Astrocyte (in vitro differentiated cells and primary cell): ENCODE results near the gene EPB41. TPM values are rescaled to one million over a fixed set of nuclear protein-coding genes. Genes with fewer than 3 reads are reported as not detected.
A peak's percentile ranks its signal among the peaks of the same experiment; 100 is the strongest.

Experiments
- DNase-seq: peaks from one replicate; pipeline ENCODE4 v3.0.0-alpha.2; 2010; ENCODE audit warnings: low read depth
- FAIRE-seq: peaks from 2 replicates; lab custom pipeline; 2011; peaks lifted over from hg19 to GRCh38; lab: Jason Lieb, UNC
- H2AFZ ChIP-seq: 2 replicates; pipeline ENCODE4 v1.6.0; 2012; ENCODE audit warnings: low read depth, low read length, inconsistent platforms
- H3K27ac ChIP-seq: 2 replicates; pipeline ENCODE4 v1.5.1; 2011; ENCODE audit warnings: low read depth, low read length, inconsistent platforms
- H3K27me3 ChIP-seq: 2 replicates; pipeline ENCODE4 v1.6.0; 2011; ENCODE audit warnings: low read length, inconsistent platforms; ENCODE audit not compliant: insufficient read depth
- H3K36me3 ChIP-seq: 2 replicates; pipeline ENCODE4 v1.5.1; 2011; ENCODE audit warnings: low read length, inconsistent platforms; ENCODE audit not compliant: insufficient read depth
- H3K4me1 ChIP-seq: 2 replicates; pipeline ENCODE4 v1.5.1; 2011; ENCODE audit warnings: low read length, inconsistent platforms; ENCODE audit not compliant: insufficient read depth
- H3K4me2 ChIP-seq: 2 replicates; pipeline ENCODE4 v1.6.0; 2012; ENCODE audit warnings: low read length, inconsistent platforms
- H3K4me3 ChIP-seq: 2 replicates; pipeline ENCODE4 v1.5.1; 2011; ENCODE audit warnings: low read depth, mild to moderate bottlenecking, low read length, inconsistent platforms; ENCODE audit not compliant: insufficient read depth
- H3K79me2 ChIP-seq: 2 replicates; pipeline ENCODE4 v1.6.0; 2012; ENCODE audit warnings: mild to moderate bottlenecking, low read length, inconsistent platforms; ENCODE audit not compliant: insufficient read depth
- H3K9ac ChIP-seq: 2 replicates; pipeline ENCODE4 v1.6.0; 2012; ENCODE audit warnings: mild to moderate bottlenecking, low read length, inconsistent platforms
- H3K9me3 ChIP-seq: 2 replicates; pipeline ENCODE4 v1.5.1; 2012; ENCODE audit warnings: low read depth, mild to moderate bottlenecking, low read length, inconsistent platforms; ENCODE audit not compliant: insufficient read depth
- H4K20me1 ChIP-seq: 2 replicates; pipeline ENCODE4 v1.6.0; 2012; ENCODE audit warnings: low read length, inconsistent platforms; ENCODE audit not compliant: insufficient read depth
- H3K27ac Mint-ChIP-seq: one replicate; pipeline ENCODE4 v1.8.0; 2021; ENCODE audit warnings: mild to moderate bottlenecking, mixed read lengths; ENCODE audit not compliant: unreplicated experiment
- H3K27me3 Mint-ChIP-seq: one replicate; pipeline ENCODE4 v1.8.0; 2021; ENCODE audit warnings: low read depth, mixed read lengths; ENCODE audit not compliant: unreplicated experiment
- H3K36me3 Mint-ChIP-seq: one replicate; pipeline ENCODE4 v1.8.0; 2021; ENCODE audit warnings: low read depth, mixed read lengths; ENCODE audit not compliant: unreplicated experiment
- H3K4me1 Mint-ChIP-seq: one replicate; pipeline ENCODE4 v1.8.0; 2021; ENCODE audit warnings: low read depth, mixed read lengths; ENCODE audit not compliant: unreplicated experiment
- H3K4me3 Mint-ChIP-seq: one replicate; pipeline ENCODE4 v1.8.0; 2021; ENCODE audit warnings: mild to moderate bottlenecking, moderate library complexity, mixed read lengths; ENCODE audit not compliant: unreplicated experiment
- H3K9me3 Mint-ChIP-seq: one replicate; pipeline ENCODE4 v1.8.0; 2021; ENCODE audit warnings: mild to moderate bottlenecking, mixed read lengths; ENCODE audit not compliant: unreplicated experiment
- EZH2 ChIP-seq: IDR thresholded peaks from 2 replicates; pipeline ENCODE4 v1.6.1; 2012; ENCODE audit warnings: mild to moderate bottlenecking, low read length, inconsistent platforms; ENCODE audit not compliant: insufficient read depth
- total RNA-seq: library from RNA; stranded (reverse); gene quantifications from 2 replicates; pipeline ENCODE4 v1.2.1, GENCODE V29; 2021
- TF ChIP-seq, protein P1 (sequence below): IDR thresholded peaks from 2 replicates; pipeline ENCODE4 v1.5.1; 2011; ENCODE audit warnings: low read depth, mild to moderate bottlenecking, inconsistent platforms, low read length, moderate library complexity; ENCODE audit not compliant: insufficient read depth

Gene EPB41
- total RNA-seq, 1 donor from 2014 or later, result 13.9 TPM

DNA sequence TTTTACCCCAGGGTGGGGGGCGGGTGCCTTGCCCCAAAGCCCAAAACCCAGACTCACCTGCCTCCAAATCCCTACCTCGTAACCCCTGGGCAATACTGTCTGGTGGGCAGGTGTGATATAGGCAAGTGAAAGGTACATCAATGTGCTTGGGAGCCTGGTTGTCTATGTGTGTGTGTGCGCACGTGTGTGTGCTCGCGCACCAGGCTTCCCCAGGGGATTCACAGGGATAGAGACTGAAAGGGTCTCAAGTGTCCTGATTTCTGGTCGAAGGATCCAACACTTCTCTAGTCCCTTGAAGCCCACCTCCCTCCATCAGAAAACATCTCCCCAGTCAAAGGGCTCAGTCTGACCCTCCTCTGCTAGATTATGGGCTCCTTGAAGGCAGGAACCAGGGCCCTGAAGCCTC is 28.9 kb upstream of the EPB41 start:
- Mint-ChIP-seq H3K4me3 (no peak overlapping the region), H3K27me3 (no peaks in the 10 kb centered on the region), H3K9me3 (no peaks in the 10 kb centered on the region), H3K36me3 (peaks cover 1% of the 10 kb centered on the region), H3K4me1 (peaks cover 17% of the 10 kb centered on the region), H3K27ac (no peak overlapping the region)
- no peak overlapping the region for H3K9ac ChIP-seq
- no peaks in the 10 kb centered on the region for H3K79me2 ChIP-seq
- H4K20me1 ChIP-seq, result no peaks in the 10 kb centered on the region
- DNase-seq (no peak), FAIRE-seq (no peak)
- H3K9me3 ChIP-seq, result no peaks in the 10 kb centered on the region
- no peak overlapping the region for H3K4me2 ChIP-seq
- peaks cover 17% of the 10 kb centered on the region for H3K4me1 ChIP-seq
- TF ChIP-seq EZH2, result no peak
- no peaks in the 10 kb centered on the region for H3K27me3 ChIP-seq
- no peak overlapping the region for H3K27ac ChIP-seq
- no peaks in the 10 kb centered on the region for H3K36me3 ChIP-seq
- H2AFZ ChIP-seq, result no peak overlapping the region
- no peak overlapping the region for H3K4me3 ChIP-seq

DNA sequence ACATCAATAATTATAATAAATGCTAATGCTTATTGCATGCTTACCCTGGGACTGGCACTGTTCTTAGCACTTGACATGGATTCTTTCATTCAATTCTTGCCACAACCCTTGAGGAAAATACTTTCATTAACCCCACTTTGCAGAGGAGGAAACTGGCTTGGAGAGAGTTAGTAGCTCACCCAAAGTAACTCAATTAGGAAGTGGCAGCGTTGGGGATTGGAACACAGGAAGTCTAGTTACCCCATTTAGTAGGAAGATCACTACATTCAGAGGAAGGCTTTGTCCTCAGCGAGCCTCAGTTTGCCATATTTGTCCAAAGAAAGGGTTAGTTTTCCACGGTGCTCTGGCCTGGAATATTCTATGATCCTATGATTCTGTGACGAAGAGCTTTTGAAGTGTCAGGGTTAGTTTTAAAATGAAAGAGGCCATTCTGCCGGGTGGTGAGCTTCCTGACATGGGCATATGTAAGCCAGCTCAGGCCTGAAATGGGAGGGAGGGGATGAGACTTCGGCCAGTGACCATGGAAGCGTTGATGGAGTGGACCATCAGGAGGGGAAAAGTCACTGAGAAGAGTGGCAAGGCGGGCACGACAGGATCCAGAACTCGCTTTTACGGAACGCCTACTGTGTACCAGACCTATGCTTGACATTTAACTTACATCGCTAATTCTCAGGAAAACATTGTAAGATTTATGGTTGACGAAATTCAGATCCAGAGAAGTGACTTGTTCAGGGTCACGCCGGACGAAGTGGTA is 28.2 kb upstream of the EPB41 start:
- peak overlapping the region; percentile 88 for H3K4me3 Mint-ChIP-seq
- H3K27me3 ChIP-seq, result no peaks in the 10 kb centered on the region
- no peak overlapping the region for H3K4me3 ChIP-seq
- no peaks in the 10 kb centered on the region for H3K9me3 ChIP-seq
- H3K27ac ChIP-seq, result no peak overlapping the region
- H3K36me3 ChIP-seq, result no peaks in the 10 kb centered on the region
- H4K20me1 ChIP-seq, result no peaks in the 10 kb centered on the region
- no peaks in the 10 kb centered on the region for H3K79me2 ChIP-seq
- no peak for FAIRE-seq
- H3K4me2 ChIP-seq, result peak overlapping the region; percentile 96
- no peak for TF ChIP-seq EZH2
- TF ChIP-seq, protein P1, sequence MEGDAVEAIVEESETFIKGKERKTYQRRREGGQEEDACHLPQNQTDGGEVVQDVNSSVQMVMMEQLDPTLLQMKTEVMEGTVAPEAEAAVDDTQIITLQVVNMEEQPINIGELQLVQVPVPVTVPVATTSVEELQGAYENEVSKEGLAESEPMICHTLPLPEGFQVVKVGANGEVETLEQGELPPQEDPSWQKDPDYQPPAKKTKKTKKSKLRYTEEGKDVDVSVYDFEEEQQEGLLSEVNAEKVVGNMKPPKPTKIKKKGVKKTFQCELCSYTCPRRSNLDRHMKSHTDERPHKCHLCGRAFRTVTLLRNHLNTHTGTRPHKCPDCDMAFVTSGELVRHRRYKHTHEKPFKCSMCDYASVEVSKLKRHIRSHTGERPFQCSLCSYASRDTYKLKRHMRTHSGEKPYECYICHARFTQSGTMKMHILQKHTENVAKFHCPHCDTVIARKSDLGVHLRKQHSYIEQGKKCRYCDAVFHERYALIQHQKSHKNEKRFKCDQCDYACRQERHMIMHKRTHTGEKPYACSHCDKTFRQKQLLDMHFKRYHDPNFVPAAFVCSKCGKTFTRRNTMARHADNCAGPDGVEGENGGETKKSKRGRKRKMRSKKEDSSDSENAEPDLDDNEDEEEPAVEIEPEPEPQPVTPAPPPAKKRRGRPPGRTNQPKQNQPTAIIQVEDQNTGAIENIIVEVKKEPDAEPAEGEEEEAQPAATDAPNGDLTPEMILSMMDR, result no peak
- no peak for DNase-seq
- peak overlapping the region; percentile 79 for H2AFZ ChIP-seq
- H3K27me3 Mint-ChIP-seq, result no peaks in the 10 kb centered on the region
- peaks cover 17% of the 10 kb centered on the region for H3K4me1 ChIP-seq
- H3K36me3 Mint-ChIP-seq, result peaks cover 1% of the 10 kb centered on the region
- H3K4me1 Mint-ChIP-seq, result peaks cover 17% of the 10 kb centered on the region
- no peak overlapping the region for H3K9ac ChIP-seq
- peak overlapping the region; percentile 89 for H3K27ac Mint-ChIP-seq
- H3K9me3 Mint-ChIP-seq, result no peaks in the 10 kb centered on the region

DNA sequence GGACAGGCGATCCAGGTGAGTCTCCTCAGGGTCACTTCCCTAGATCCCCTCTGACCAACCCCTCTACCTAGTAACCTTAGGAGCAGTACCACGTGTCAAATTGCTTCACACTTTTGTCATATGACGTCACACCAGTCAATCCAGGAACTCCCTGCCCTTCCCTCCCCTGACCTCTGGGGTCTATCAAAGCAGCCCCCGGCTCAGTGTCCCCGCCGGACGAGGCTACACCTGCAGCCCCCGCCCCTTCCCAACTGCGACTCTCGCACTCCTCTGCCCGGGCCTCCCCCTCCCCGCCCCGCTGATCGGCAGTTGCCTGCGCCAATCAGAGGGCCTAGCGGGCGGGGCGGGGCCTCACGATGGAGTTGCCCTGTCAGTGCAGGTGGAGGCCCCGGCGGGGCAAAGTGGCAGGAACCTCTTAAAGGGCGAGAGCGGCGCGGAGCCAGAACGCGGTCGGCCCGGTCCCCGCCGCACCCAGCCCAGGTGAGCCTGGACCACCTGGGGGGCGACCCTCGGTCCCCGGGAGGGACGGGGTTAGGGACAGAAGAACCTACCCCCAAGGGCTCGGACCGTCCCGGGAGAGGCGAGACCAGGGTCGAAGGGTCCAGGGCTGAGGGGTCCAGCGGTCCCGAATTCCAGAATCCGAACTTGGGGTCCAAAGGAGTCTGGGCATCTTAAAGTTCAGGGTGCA is 27.5 kb upstream of the EPB41 start:
- H3K79me2 ChIP-seq, result no peaks in the 10 kb centered on the region
- Mint-ChIP-seq H3K9me3 (no peaks in the 10 kb centered on the region), H3K27ac (peak overlapping the region; percentile 89), H3K4me1 (peaks cover 17% of the 10 kb centered on the region), H3K27me3 (no peaks in the 10 kb centered on the region), H3K36me3 (peaks cover 1% of the 10 kb centered on the region), H3K4me3 (peak overlapping the region; percentile 88)
- peak; percentile 52 for DNase-seq
- H2AFZ ChIP-seq, result peak overlapping the region; percentile 79
- peak overlapping the region; percentile 68 for H3K4me3 ChIP-seq
- no peak overlapping the region for H3K27ac ChIP-seq
- peaks cover 17% of the 10 kb centered on the region for H3K4me1 ChIP-seq
- TF ChIP-seq, protein P1, result no peak
- no peak for TF ChIP-seq EZH2
- peak overlapping the region; percentile 74 for H3K9ac ChIP-seq
- H3K27me3 ChIP-seq, result no peaks in the 10 kb centered on the region
- no peaks in the 10 kb centered on the region for H4K20me1 ChIP-seq
- H3K36me3 ChIP-seq, result no peaks in the 10 kb centered on the region
- H3K4me2 ChIP-seq, result peak overlapping the region; percentile 96
- H3K9me3 ChIP-seq, result no peaks in the 10 kb centered on the region
- no peak for FAIRE-seq
